ENCODE results near the gene FUOM. TPM values are rescaled to one million over a fixed set of nuclear protein-coding genes. Genes with fewer than 3 reads are reported as not detected.
A peak's percentile ranks its signal among the peaks of the same experiment; 100 is the strongest.

The FUOM gene
- total RNA-seq, 2 experiments from 2014 or later, result 30.4 to 46.0 TPM

DNA sequence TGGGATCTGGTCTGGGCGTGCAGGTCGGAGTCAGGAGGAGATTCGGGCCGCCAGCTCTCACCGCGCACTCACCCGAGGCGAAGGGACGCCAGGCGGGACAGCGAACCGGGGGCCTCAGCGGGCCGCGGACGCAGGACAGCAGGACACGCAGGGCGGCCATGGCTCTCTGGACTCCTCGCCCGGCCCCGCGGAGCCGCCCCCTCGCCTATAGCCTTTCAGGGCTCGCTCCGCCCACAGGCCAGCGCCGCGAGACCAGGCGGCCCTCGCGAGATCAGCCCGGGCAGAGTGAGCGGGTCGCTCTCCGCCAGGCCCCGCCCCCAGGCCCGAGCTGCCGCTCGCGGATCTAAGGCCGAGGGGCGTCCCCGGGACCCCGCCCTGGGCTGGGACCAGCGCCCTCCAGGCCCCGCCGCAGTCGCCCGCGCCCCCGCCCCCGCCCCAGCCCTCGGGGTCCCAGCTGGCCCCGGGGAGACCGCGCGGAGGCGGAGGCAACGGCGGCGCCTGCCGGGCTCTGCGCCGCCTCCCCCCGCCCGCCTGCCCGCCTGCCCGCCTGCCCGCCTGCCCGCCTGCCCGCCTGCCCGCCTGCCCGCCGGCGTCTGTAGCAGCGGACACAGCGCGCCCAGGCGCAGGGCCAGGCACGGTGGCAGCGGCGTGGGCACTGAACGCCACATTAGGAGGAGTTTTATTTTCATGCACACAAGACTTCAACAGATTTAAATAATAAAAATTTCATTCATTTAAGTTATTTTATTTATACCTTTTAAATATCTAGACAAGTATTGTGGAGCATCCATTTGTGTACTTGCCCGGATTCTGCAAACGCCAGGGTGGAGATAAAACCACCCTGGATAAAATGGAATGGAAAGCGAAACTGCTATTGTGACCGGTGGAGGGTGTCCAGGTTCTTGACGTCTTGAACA is 15.6 kb upstream of the FUOM start, which contains the start of gene ECHS1:
Gene ECHS1 (minus strand): TSS at position 181 of the 917 bp plus-strand sequence. CDS start 21 bp downstream, at position 160.
- TF ChIP-seq EZH2phosphoT487 (IDR thresholded peaks at IDR 0.05; ENCODE audit: borderline replicate concordance, low read depth, low read length), result no peak
- TF ChIP-seq, protein P1, sequence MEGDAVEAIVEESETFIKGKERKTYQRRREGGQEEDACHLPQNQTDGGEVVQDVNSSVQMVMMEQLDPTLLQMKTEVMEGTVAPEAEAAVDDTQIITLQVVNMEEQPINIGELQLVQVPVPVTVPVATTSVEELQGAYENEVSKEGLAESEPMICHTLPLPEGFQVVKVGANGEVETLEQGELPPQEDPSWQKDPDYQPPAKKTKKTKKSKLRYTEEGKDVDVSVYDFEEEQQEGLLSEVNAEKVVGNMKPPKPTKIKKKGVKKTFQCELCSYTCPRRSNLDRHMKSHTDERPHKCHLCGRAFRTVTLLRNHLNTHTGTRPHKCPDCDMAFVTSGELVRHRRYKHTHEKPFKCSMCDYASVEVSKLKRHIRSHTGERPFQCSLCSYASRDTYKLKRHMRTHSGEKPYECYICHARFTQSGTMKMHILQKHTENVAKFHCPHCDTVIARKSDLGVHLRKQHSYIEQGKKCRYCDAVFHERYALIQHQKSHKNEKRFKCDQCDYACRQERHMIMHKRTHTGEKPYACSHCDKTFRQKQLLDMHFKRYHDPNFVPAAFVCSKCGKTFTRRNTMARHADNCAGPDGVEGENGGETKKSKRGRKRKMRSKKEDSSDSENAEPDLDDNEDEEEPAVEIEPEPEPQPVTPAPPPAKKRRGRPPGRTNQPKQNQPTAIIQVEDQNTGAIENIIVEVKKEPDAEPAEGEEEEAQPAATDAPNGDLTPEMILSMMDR (conservative IDR thresholded peaks at IDR 0.05; ENCODE audit: low read length), result no peak
- Histone ChIP-seq H3K4me3 (ENCODE audit: low read depth, low read length, poor library complexity, severe bottlenecking) (peak within 1 kb of the TSS; percentile 85), H3K9me3 (ENCODE audit: low read length) (no peaks in the 10 kb centered on the region), H3K4me1 (ENCODE audit: insufficient read depth, low read length, poor library complexity, severe bottlenecking) (peaks cover 29% of the 10 kb centered on the region), H3K36me3 (ENCODE audit: insufficient read depth, low read length) (peaks cover 7% of the 10 kb centered on the region; the same call in 1 of the 2 replicates), H3K79me2 (ENCODE audit: insufficient read depth, low read depth, low read length) (no peaks in the 10 kb centered on the region), H4K20me1 (ENCODE audit: insufficient read depth, low read length) (no peaks in the 10 kb centered on the region), H3K9me2 (ENCODE audit: insufficient read depth, low read length) (no peaks in the 10 kb centered on the region), H3K27ac (ENCODE audit: low read depth, low read length, poor library complexity, severe bottlenecking) (peak within 1 kb of the TSS; percentile 12), H3K4me2 (ENCODE audit: low read length) (peak within 1 kb of the TSS; percentile 70), H2AFZ (ENCODE audit: low read length) (no peak within 1 kb of the TSS)
- DNase-seq (ENCODE audit: low spot score), result peak; percentile 94
- ChIA-PET CTCF (ENCODE audit: unreplicated experiment) (no interaction called here), POLR2A (interaction anchor here (0.6 to 0.7 kb wide), 3 partner anchors 17 to 911 kb away, joined by 3 to 9 read pairs (median 4); no protein-coding TSS in a partner anchor)
- BruUV-seq (replicated peaks), result no TSS peak
- intact Hi-C loops (cut with micrococcal nuclease; ENCODE audit: unreplicated experiment), result no loop called here

DNA sequence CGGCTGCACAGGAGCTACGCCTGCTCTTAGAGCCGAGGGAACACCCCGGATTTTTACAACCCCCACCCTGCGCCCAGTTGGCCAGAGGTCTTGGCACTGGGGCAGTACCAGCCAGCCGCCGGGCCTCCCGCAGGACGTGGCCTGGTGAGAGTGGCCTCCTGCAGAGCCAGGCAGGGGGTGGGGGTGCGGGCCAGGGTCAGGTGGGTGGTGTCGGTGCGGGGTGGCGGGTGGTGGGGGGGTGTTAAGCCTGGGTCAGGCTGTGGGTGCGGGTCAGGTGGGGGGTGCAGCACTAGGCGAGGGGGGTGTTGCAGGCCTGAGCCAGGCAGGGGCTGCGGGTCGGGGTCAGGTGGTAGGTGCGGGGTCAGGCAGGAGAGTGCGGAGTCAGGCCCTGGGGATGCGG is 14.7 kb upstream of the FUOM start:
- POLR2A ChIA-PET, result no interaction called here

More for the DNA sequence above, 14.7 kb upstream of the FUOM start:
- intact Hi-C loops (cut with micrococcal nuclease; ENCODE audit: unreplicated experiment), result no loop called here
- peak overlapping the region; percentile 34 for H3K4me2 ChIP-seq (ENCODE audit: low read length)
- no peaks in the 10 kb centered on the region for H4K20me1 ChIP-seq (ENCODE audit: insufficient read depth, low read length)
- no TSS peak for BruUV-seq (replicated peaks)
- H3K36me3 ChIP-seq (ENCODE audit: insufficient read depth, low read length), result peaks cover 7% of the 10 kb centered on the region; the same call in 1 of the 2 replicates
- H3K4me3 ChIP-seq (ENCODE audit: low read depth, low read length, poor library complexity, severe bottlenecking), result peak overlapping the region; percentile 85
- no peaks in the 10 kb centered on the region for H3K9me3 ChIP-seq (ENCODE audit: low read length)
- CTCF ChIA-PET (ENCODE audit: unreplicated experiment), result no interaction called here
- no peaks in the 10 kb centered on the region for H3K9me2 ChIP-seq (ENCODE audit: insufficient read depth, low read length)
- TF ChIP-seq EZH2phosphoT487 (IDR thresholded peaks at IDR 0.05; ENCODE audit: borderline replicate concordance, low read depth, low read length), result no peak
- TF ChIP-seq, protein P1 (conservative IDR thresholded peaks at IDR 0.05; ENCODE audit: low read length), result no peak
- H3K4me1 ChIP-seq (ENCODE audit: insufficient read depth, low read length, poor library complexity, severe bottlenecking), result peaks cover 21% of the 10 kb centered on the region
- no peak overlapping the region for H3K27ac ChIP-seq (ENCODE audit: low read depth, low read length, poor library complexity, severe bottlenecking)
- no peaks in the 10 kb centered on the region for H3K79me2 ChIP-seq (ENCODE audit: insufficient read depth, low read depth, low read length)
- DNase-seq (ENCODE audit: low spot score), result no peak
- no peak overlapping the region for H2AFZ ChIP-seq (ENCODE audit: low read length)

Measured in OCI-LY7 (cell line).